22Rv1 (cell line): ENCODE measurements around the gene TOLLIP.

Source experiments
- H3K27ac ChIP-seq: fragments of 450-650 bp; 2 replicates; pipeline ENCODE4 v1.5.1; 2017
- CTCF ChIP-seq: fragments of 450-650 bp; IDR thresholded peaks from 2 replicates; pipeline ENCODE4 v1.5.1; 2017; ENCODE audit warnings: mild to moderate bottlenecking
- ZFX ChIP-seq: fragments of 450-650 bp; IDR thresholded peaks from 2 replicates; pipeline ENCODE4 v1.6.1; 2017; ENCODE audit warnings: antibody characterized with exemption, borderline replicate concordance

TOLLIP gene

DNA sequence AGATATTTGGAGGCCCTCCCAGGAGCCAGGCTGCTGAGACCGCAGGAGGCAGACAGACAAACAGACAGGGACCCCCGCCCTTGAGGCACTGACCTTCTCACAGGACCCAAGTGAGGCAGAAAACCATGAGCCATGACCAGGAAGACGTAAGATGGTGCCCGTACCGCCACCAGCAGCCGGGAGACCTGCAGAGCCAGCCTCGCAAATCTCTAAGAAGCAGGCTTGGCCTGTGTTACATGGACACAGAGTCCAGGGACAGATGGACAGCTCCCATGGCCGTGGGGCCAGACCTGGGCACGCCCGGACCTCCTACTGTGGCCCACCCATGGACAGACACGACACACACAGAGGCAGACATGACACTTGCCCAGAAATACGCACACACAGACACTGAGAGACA is 30.7 kb upstream of the TOLLIP start:
- no peak for TF ChIP-seq CTCF
- TF ChIP-seq ZFX: no peak
- no peak overlapping the region for H3K27ac ChIP-seq

GRCh38 chr11:1339066-1339675 is 29.7 kb upstream of the TOLLIP start:
- no peak overlapping the region for H3K27ac ChIP-seq
- no peak for TF ChIP-seq CTCF
- no peak for TF ChIP-seq ZFX

DNA sequence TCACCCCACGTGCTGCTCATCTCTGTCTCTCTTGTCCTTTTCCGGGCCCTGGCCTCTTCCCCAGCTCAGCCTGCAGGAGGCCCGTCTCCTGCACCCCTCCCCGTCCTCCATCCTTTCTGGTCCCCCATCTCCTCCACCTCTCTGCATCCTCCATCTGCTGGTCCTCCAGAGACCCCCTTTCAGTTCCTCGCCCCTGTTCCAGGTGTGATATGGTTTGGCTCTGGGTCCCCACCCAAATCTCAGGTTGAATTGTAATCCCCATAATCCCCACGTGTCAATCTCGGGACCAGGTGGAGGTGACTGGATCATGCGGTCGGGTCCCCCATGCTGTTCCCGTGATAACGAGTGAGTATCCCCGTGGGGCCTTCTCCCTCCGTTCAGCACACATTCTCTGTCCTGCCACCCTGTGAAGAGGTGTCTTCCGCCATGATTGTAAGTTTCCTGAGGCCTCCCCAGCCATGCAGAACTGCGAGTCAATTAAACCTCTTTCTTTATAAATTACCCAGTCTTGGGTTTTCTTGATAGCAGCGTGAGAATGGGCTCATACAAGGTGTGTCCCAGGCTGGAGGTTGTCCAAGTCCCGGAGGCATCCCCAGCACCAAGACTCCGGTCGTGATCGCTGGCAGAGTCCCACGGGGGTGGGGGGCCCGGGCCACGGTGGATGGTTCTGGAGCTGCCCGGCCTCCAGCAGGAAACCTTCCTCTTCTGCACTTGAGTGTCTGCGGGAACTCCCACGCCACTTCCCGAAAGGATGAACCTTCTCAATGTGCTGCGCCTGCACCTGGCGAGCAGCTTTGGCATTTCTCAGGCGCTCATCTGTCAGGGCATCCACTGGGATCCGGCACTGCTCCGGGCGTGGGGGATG is 29.0 kb upstream of the TOLLIP start:
- TF ChIP-seq CTCF (no peak), ZFX (no peak)
- no peak overlapping the region for H3K27ac ChIP-seq

GRCh38 chr11:1337647-1338007 is 28.2 kb upstream of the TOLLIP start:
- no peak overlapping the region for H3K27ac ChIP-seq
- TF ChIP-seq CTCF: no peak
- no peak for TF ChIP-seq ZFX

GRCh38 chr11:1336836-1337646 is 27.6 kb upstream of the TOLLIP start:
- H3K27ac ChIP-seq: no peak overlapping the region

DNA sequence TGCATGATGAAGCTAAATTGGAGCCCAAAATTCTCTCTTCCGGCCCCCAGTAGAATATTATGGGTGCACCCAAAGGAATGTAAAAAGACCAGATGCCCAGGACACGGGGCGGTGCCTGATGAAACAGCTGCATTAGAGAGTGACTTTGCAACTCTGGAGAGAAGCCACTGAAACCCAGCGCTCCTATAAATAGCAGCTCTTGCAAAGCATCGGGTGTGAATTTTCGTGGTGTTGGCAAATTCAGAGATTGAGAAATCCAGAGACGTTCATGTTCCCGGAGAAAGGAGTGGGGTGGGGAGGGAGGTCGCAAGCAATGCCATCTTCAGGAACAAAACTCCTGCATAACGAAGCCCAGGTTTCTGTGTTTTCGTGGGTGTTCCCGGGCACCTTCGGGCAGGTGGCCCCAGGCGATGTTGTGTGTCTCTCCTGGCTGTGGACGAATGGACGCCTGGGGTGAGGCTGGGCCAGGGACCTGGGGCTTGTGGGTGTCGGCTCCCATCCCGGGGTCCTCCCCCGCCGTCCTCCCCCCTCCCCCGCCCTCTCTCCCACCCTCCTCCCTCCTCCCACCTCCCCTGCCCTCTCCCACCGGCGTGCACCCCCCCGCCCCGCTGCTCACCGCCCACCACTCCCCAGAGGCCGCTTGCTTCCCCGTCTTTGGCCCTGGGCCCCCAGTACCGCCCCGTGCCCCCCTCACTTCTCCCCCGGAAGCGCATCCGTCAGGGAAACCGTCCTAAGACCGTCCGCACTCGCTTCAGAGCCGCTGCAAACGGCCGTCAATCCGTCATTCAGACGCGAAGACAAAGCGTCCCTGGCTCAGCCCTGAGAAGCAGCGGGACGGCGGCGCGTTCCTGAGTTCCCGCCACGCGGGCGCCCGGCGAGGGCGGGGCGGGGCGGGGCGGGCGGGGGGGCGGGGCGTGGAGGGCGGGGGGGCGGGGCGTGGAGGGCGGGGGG is 26.7 kb upstream of the TOLLIP start:
- H3K27ac ChIP-seq: no peak overlapping the region
- TF ChIP-seq CTCF (no peak), ZFX (no peak)

More at GRCh38 chr11:1336836-1337646, 27.6 kb upstream of the TOLLIP start:
- TF ChIP-seq CTCF: no peak
- no peak for TF ChIP-seq ZFX
